ENCODE data around the gene ALPP.
"Not testable (repeated sequence)": the region's sequence is repeated elsewhere in the genome, so short reads cannot be mapped to it uniquely, and the experiment has no call there.

Gene ALPP

GRCh38 chr2:232400256-232401015, 21.9 kb downstream of the ALPP start:
- FAIRE-seq (no peak), DNase-seq (ENCODE audit: low spot score) (no peak)

DNA sequence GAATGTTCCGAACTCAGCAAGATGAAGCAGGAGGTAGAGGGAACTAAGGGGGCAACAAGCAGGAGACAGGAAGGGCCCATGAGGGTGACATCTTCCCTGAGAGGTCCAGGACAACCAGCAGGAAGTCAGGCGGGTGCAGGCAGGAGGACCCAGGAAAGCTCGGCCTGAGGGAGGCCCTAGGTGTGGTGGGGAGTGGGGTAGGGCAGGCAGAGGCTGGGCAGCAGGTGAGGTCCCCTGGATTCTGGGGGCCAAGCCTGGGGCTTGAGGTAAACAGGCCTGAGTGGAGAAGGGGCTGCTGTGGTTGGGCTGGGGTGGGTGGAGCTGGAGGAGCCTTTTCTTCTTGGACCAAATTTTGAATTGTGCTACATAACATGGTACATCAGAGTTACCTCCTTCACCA, 24.0 kb downstream of the ALPP start:
- DNase-seq (ENCODE audit: low spot score) (no peak), FAIRE-seq (no peak)

GRCh38 chr2:232405943-232406510, 27.5 kb downstream of the ALPP start:
- no peak for DNase-seq (ENCODE audit: low spot score)
- no peak for FAIRE-seq

- FAIRE-seq, result no peak
- no peak for DNase-seq (ENCODE audit: low spot score)
Measured at GRCh38 chr2:232406556-232407310, 28.2 kb downstream of the ALPP start, which contains the start of gene ALPG. Gene ALPG, plus strand, starts transcription at chr2:232406844. Its CDS starts 51 bp downstream, at chr2:232406895.

- not testable (repeated sequence) for FAIRE-seq; DNase-seq (ENCODE audit: low spot score)
Measured at GRCh38 chr2:232407428-232408150, 29.0 kb downstream of the ALPP start.

DNA sequence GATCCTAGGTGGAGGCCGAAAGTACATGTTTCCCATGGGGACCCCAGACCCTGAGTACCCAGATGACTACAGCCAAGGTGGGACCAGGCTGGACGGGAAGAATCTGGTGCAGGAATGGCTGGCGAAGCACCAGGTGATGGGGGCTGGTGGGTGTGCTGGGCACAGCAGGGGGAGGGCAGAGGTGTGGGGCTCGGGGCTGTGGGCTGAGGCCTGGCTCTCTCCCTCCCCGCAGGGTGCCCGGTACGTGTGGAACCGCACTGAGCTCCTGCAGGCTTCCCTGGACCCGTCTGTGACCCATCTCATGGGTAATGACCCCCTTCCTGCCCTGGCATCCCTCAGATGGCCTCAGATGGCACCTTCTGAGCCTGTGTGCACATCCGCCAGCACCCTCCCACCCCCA, 29.7 kb downstream of the ALPP start:
- peak; percentile 53 for FAIRE-seq
- not testable (repeated sequence) for DNase-seq (ENCODE audit: low spot score)

- peak; percentile 79 for FAIRE-seq
- DNase-seq (ENCODE audit: low spot score), result not testable (repeated sequence)
Measured at GRCh38 chr2:232409617-232410016, 31.1 kb downstream of the ALPP start.

- no peak for DNase-seq (ENCODE audit: low spot score)
- FAIRE-seq, result no peak
Measured at GRCh38 chr2:232410238-232410900, 31.8 kb downstream of the ALPP start.

DNA sequence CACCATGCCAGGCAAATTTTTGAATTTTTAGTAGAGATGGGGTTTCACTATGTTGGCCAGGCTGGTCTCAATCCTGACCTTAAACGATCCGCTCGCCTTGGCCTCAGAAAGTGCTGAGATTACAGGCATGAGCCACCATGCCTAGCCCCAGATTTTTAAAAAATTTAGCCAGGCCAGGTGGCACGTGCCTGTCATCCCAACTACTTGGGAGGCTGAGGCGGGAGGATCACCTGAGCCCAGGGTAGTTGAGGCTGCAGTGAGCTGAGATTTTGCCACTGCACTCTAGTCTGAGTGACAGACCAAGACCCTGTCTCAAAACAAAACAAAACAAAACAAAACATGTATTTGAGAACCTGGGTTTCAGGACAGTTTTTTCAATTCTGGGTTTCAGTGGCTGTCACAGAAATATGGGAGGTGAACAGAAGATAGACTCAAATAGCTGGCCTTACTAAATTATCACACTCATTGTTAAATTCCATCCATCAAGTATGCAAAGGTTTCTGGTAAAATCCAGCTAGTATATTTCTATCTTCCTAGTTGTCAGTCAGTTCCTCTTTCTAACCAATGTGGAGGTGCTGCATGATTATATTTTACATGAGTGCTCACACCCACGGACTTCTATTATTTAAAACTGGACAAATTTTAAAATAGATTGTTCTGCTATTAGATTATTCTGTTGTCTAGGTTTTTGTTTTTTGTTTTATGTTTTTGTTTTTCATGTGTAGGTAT, 33.5 kb downstream of the ALPP start:
- FAIRE-seq (no peak), DNase-seq (ENCODE audit: low spot score) (no peak)

DNA sequence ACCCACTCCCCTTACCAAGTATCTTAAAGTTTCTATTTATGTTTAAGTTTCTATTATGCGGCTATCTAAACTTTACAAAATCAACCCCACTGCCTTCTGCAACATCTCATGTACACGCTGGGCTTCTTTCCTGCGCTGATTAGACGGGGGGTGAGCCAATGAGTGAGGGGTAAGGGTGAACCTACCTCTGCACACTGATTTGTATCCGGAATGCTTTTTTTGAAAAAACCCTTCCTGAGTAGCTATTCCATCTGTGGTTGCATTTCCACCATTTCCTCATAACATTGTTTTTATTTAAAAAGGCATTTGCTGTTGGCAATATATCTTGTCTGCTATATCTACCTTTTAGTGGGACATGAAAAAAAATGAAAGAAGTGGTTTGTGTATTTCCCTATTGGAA, 34.4 kb downstream of the ALPP start:
- no peak for FAIRE-seq

DNA sequence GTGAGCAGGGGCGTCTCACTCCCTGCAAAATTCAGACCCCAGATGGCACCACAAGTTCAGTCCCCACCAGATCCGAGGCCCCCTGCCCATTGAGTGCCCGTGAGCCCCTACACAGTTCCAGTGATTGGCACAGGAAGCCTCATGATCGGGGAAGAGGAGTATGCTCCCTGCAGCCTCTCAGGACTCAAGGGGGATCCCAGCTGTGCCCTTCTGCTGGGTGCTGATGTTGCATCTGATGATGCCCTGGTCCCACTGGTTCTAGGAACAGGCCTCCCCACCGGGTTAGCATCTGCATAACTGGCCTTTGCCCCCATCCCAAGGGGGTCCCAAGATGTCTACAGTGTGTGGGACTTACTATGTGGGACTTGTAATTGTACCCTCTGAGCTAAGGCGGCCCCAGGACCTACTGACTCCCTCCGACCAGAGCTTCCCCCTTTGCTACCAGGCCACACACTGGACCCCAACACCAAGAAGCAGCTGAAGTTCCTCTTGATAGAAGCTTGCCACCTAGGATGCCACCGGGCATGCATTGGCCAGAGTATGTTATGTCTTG, 36.7 kb downstream of the ALPP start:
- FAIRE-seq, result no peak
- no peak for DNase-seq (ENCODE audit: low spot score)

More for the DNA sequence above, 34.4 kb downstream of the ALPP start:
- no peak for DNase-seq (ENCODE audit: low spot score)

DNA sequence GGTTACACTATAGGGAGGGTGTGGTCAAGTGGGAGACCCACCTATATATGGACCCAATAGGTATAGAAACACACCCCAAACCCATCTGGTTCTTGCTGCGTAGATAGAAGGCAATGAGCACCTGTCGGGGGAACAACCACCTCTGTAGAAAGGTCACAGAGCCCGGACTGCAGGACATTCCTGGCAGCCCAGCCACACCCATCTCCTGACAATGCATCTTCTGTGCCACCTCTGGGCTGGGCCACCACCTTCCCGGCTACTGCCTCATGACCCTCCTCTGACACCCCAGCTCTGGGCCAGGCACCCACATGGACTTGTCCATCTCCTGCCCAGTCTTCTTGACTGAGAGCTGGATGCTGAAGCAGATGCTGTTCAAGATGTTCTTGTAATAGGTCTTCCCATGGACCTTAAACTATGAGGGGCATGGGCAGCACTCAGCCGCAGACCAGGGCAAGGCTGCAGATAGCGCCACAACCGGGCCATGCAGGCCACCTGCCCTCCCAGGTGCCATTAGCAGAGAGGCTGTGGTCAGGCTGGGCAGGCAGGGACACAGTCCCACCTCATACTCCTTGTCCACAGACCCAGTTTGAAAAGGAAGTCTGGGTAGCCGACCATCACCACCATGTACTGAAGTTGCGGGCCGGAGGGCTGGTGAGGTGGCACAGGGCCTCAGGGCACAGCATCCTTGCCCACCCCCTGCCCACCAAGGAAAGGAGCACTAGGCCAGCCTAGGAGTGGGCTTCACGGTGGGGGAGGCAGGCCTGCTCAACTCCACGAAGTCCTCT, 37.4 kb downstream of the ALPP start:
- no peak for FAIRE-seq
- no peak for DNase-seq (ENCODE audit: low spot score)

DNA sequence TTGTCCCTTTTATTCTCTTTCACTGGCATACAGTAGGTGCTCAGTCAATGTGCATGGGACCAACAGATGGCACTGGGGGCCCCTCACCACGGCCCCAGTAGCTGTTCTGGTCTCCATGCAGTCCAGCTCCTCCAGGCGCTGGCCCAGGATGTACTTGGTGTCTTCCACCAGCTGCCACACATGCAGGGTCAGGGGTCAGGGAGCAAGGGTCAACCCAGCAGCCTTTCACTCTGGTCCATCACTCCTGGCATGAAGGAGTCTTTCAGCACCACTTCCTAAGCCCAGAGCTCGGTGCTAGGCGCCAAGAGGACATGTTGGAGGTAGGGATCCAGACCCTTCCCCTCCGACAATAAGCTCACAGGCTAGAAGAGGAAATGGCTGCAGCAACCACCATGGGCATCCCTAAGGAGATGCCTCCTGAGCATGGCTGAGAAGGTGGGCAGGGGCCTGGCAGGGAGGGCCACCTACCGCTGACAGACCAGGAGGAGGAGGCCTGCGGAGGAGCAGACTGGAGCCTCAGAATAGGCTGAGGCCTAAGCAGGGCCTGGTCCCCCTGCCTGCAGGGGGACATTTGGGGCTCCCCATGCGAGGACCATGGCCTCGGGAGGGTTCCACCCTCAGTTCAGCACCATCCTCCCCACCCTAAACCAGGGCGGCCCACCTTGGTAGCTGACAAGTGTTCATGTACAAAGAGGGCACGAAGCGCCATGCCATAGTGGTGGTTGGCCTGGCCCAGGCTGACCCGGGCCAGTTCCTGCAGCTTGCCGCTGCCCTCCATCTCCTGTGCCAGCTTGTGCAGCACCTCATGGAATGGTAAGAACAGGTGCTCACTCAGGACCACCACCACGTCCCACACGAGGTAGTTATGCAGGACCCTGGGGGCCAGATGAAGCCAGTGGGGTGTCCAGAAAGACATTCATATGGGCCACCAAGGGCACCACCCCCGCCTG, 38.2 kb downstream of the ALPP start:
- FAIRE-seq (no peak), DNase-seq (ENCODE audit: low spot score) (no peak)

DNA sequence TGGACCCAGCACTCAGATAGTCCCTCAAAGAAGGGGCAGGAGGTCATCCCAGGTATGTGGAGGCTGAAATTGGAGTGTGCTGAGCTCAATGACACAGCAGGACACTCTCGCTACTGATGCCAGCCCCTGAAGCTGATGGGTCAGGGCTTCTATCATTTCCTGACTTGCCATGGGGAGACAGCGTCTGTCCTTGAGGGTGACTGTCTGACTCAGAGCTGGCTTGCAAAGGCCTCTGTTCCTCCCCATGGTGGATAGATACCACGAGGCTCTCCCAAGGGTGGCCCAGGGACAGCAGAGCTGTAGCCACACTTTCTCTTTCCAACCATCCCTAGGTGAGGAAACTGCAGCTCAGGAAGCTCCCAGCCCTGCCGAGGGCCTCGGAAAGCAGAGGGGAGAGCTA, 38.9 kb downstream of the ALPP start:
- FAIRE-seq (no peak), DNase-seq (ENCODE audit: low spot score) (no peak)

GRCh38 chr2:232418056-232418455, 39.5 kb downstream of the ALPP start:
- DNase-seq (ENCODE audit: low spot score) (no peak), FAIRE-seq (no peak)

- DNase-seq (ENCODE audit: low spot score) (no peak), FAIRE-seq (no peak)
Measured at GRCh38 chr2:232418466-232419244, 40.1 kb downstream of the ALPP start.
